ENCODE measurements around the gene ADCY1. TPM values are rescaled to one million over a fixed set of nuclear protein-coding genes. Genes with fewer than 3 reads are reported as not detected.

The ADCY1 gene
- total RNA-seq, 2 donors from 2014 or later = 1.6 to 6.3 TPM

GRCh38 chr7:45610660-45611299 lies 36.6 kb downstream of the ADCY1 start:
- H3K27me3 Mint-ChIP-seq = peaks cover 11% of the 10 kb centered on the region
- H3K4me3 Mint-ChIP-seq = no peak overlapping the region
- H3K9me3 Mint-ChIP-seq = peaks cover 16% of the 10 kb centered on the region
- no peaks in the 10 kb centered on the region for H3K4me1 Mint-ChIP-seq
- no peaks in the 10 kb centered on the region for H3K36me3 Mint-ChIP-seq (ENCODE audit: low read depth)
- ATAC-seq (replicated peaks) = no peak
- H3K27ac Mint-ChIP-seq = no peak overlapping the region

GRCh38 chr7:45617166-45617565 lies 43.0 kb downstream of the ADCY1 start:
- Mint-ChIP-seq H3K27ac (no peak overlapping the region), H3K4me3 (no peak overlapping the region), H3K36me3 (ENCODE audit: low read depth) (no peaks in the 10 kb centered on the region), H3K27me3 (peaks cover 3% of the 10 kb centered on the region), H3K4me1 (no peaks in the 10 kb centered on the region), H3K9me3 (peaks cover 27% of the 10 kb centered on the region)
- no peak for ATAC-seq (replicated peaks)

- no peak for ATAC-seq (replicated peaks)
- Mint-ChIP-seq H3K4me3 (no peak overlapping the region), H3K4me1 (no peaks in the 10 kb centered on the region), H3K27me3 (peaks cover 4% of the 10 kb centered on the region), H3K27ac (no peak overlapping the region), H3K9me3 (peaks cover 8% of the 10 kb centered on the region), H3K36me3 (ENCODE audit: low read depth) (no peaks in the 10 kb centered on the region)
Measured at GRCh38 chr7:45622058-45622457, 47.9 kb downstream of the ADCY1 start.

- Mint-ChIP-seq H3K27ac (no peak overlapping the region), H3K9me3 (peaks cover 8% of the 10 kb centered on the region), H3K4me1 (no peaks in the 10 kb centered on the region), H3K36me3 (ENCODE audit: low read depth) (no peaks in the 10 kb centered on the region), H3K4me3 (no peak overlapping the region), H3K27me3 (peaks cover 4% of the 10 kb centered on the region)
- no peak for ATAC-seq (replicated peaks)
Measured at GRCh38 chr7:45623157-45623556, 49.0 kb downstream of the ADCY1 start.

GRCh38 chr7:45623740-45624391 lies 49.7 kb downstream of the ADCY1 start:
- peaks cover 6% of the 10 kb centered on the region for H3K9me3 Mint-ChIP-seq
- no peak overlapping the region for H3K4me3 Mint-ChIP-seq
- H3K36me3 Mint-ChIP-seq (ENCODE audit: low read depth) = no peaks in the 10 kb centered on the region
- H3K4me1 Mint-ChIP-seq = no peaks in the 10 kb centered on the region
- H3K27ac Mint-ChIP-seq = no peak overlapping the region
- no peak for ATAC-seq (replicated peaks)
- peaks cover 4% of the 10 kb centered on the region for H3K27me3 Mint-ChIP-seq

- Mint-ChIP-seq H3K36me3 (ENCODE audit: low read depth) (no peaks in the 10 kb centered on the region), H3K4me1 (no peaks in the 10 kb centered on the region), H3K9me3 (peaks cover 4% of the 10 kb centered on the region), H3K27me3 (peaks cover 4% of the 10 kb centered on the region), H3K4me3 (no peak overlapping the region), H3K27ac (no peak overlapping the region)
- no peak for ATAC-seq (replicated peaks)
Measured at GRCh38 chr7:45624392-45624760, 50.2 kb downstream of the ADCY1 start.

GRCh38 chr7:45625067-45625466 lies 50.9 kb downstream of the ADCY1 start:
- no peak overlapping the region for H3K27ac Mint-ChIP-seq
- no peaks in the 10 kb centered on the region for H3K4me1 Mint-ChIP-seq
- H3K27me3 Mint-ChIP-seq = peaks cover 4% of the 10 kb centered on the region
- H3K36me3 Mint-ChIP-seq (ENCODE audit: low read depth) = no peaks in the 10 kb centered on the region
- ATAC-seq (replicated peaks) = no peak
- H3K9me3 Mint-ChIP-seq = peaks cover 4% of the 10 kb centered on the region
- no peak overlapping the region for H3K4me3 Mint-ChIP-seq

GRCh38 chr7:45625714-45626440 lies 51.7 kb downstream of the ADCY1 start:
- Mint-ChIP-seq H3K36me3 (ENCODE audit: low read depth) (no peaks in the 10 kb centered on the region), H3K27ac (no peak overlapping the region), H3K9me3 (peaks cover 4% of the 10 kb centered on the region), H3K4me3 (no peak overlapping the region), H3K4me1 (no peaks in the 10 kb centered on the region), H3K27me3 (peaks cover 4% of the 10 kb centered on the region)
- no peak for ATAC-seq (replicated peaks)

- H3K4me1 Mint-ChIP-seq = no peaks in the 10 kb centered on the region
- no peak for ATAC-seq (replicated peaks)
- peaks cover 4% of the 10 kb centered on the region for H3K9me3 Mint-ChIP-seq
- no peak overlapping the region for H3K27ac Mint-ChIP-seq
- H3K36me3 Mint-ChIP-seq (ENCODE audit: low read depth) = no peaks in the 10 kb centered on the region
- no peak overlapping the region for H3K4me3 Mint-ChIP-seq
- H3K27me3 Mint-ChIP-seq = peaks cover 4% of the 10 kb centered on the region
Measured at GRCh38 chr7:45626441-45627430, 52.6 kb downstream of the ADCY1 start.

- H3K4me1 Mint-ChIP-seq = no peaks in the 10 kb centered on the region
- no peak overlapping the region for H3K4me3 Mint-ChIP-seq
- peaks cover 4% of the 10 kb centered on the region for H3K9me3 Mint-ChIP-seq
- H3K27me3 Mint-ChIP-seq = peaks cover 4% of the 10 kb centered on the region
- no peak overlapping the region for H3K27ac Mint-ChIP-seq
- no peaks in the 10 kb centered on the region for H3K36me3 Mint-ChIP-seq (ENCODE audit: low read depth)
- no peak for ATAC-seq (replicated peaks)
Measured at GRCh38 chr7:45627691-45628456, 53.7 kb downstream of the ADCY1 start.

- Mint-ChIP-seq H3K27ac (no peak overlapping the region), H3K9me3 (peaks cover 4% of the 10 kb centered on the region), H3K4me1 (no peaks in the 10 kb centered on the region), H3K4me3 (no peak overlapping the region), H3K27me3 (no peaks in the 10 kb centered on the region), H3K36me3 (ENCODE audit: low read depth) (no peaks in the 10 kb centered on the region)
- ATAC-seq (replicated peaks) = no peak
Measured at GRCh38 chr7:45631569-45631968, 57.4 kb downstream of the ADCY1 start.

- H3K27ac Mint-ChIP-seq = no peak overlapping the region
- H3K4me3 Mint-ChIP-seq = no peak overlapping the region
- ATAC-seq (replicated peaks) = no peak
- no peaks in the 10 kb centered on the region for H3K9me3 Mint-ChIP-seq
- H3K27me3 Mint-ChIP-seq = peaks cover 4% of the 10 kb centered on the region
- H3K36me3 Mint-ChIP-seq (ENCODE audit: low read depth) = no peaks in the 10 kb centered on the region
- no peaks in the 10 kb centered on the region for H3K4me1 Mint-ChIP-seq
Measured at GRCh38 chr7:45636733-45637132, 62.6 kb downstream of the ADCY1 start.

GRCh38 chr7:45638916-45639315 lies 64.7 kb downstream of the ADCY1 start:
- Mint-ChIP-seq H3K9me3 (no peaks in the 10 kb centered on the region), H3K27ac (no peak overlapping the region), H3K4me1 (no peaks in the 10 kb centered on the region), H3K4me3 (no peak overlapping the region), H3K36me3 (ENCODE audit: low read depth) (no peaks in the 10 kb centered on the region), H3K27me3 (peaks cover 7% of the 10 kb centered on the region)
- ATAC-seq (replicated peaks) = no peak

- no peaks in the 10 kb centered on the region for H3K9me3 Mint-ChIP-seq
- H3K27me3 Mint-ChIP-seq = peaks cover 7% of the 10 kb centered on the region
- H3K27ac Mint-ChIP-seq = no peak overlapping the region
- no peak overlapping the region for H3K4me3 Mint-ChIP-seq
- no peak for ATAC-seq (replicated peaks)
- H3K4me1 Mint-ChIP-seq = no peaks in the 10 kb centered on the region
- no peaks in the 10 kb centered on the region for H3K36me3 Mint-ChIP-seq (ENCODE audit: low read depth)
Measured at GRCh38 chr7:45642044-45642443, 67.9 kb downstream of the ADCY1 start.

All from activated T-helper 17 cell treated with anti-CD3 and anti-CD28 coated beads, Interleukin-2, amount 50 U/mL, for 72 hours (primary cell).